ENCODE data around the gene DLX2.

DNA sequence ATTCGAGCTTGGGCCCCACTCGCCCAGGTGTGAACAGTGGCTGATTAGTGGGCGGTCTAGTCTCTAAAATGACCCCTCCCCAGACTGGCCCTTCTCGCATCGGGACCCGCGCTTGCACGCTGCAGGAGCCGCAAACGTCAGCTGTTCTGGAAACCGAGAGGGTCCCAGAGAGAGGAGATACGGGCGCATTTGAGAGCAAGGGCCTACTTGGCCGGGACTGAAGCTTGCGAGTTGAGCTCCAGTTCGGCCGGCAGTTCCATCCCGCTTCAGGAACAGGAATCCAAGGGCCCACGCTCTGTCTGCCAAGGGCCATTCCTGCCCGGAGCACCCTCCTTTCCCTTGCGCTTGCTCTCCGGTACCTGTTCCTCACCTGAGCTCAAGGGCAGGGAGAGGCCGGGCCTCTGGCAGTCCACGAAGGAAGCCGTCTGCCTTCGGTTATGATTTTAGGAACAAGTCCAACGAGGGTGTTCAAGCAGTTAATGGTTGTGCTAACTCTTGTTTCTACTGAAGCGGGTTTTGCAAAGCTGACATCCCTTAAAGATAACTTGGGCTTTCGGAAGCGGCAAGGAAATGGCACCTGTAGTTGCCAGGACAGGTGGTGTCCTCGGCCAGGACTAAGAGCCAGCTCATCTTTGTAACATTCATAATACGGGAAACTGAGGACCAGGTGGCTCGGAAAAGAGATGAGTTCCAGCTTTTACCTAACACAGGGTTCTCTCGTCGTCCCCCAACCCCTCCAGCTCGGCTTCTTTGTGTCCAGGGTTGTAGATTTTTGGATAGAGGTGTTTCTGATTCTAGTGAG, 21.3 kb downstream of the DLX2 start:
- TF ChIP-seq CTCF (IDR thresholded peaks at IDR 0.05) (no peak), POLR2A (IDR thresholded peaks at IDR 0.05) (no peak)
